ENCODE measurements around the gene ABHD2.

ABHD2 gene

DNA sequence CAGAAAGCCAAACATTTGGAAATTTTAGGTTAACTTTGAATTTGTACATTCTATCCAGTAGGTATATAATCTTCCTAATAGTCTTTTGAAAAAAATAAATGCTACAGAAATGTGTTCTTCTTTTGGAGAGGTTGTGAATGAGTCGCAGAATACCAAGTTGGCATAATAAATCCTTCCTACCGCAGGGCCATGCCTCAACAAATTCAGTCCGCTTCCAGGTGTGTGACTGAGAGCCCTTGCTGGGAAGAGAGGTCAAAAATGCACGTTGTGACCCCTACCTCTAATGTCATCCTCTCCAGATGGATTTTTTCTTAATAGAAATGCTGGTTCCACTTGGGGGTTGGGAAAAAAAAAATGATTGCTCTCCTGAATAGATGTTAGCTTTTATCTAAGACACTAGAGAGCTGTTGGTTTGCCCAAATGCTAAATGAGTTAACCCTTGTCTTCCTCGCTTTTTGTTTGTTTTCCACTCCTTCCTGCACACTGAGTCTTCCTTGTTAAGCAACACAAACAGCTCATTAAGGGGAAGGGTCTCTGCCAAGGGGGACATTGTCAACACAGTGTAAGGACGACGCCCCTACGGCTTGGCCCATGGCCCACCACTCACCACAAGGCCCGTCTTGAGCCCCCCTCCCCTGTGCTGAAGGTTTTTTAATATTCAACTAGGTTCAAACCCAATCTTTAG is 99.2 kb downstream of the ABHD2 start:
- DNase-seq (ENCODE audit: low read depth in 2 of 2, low spot score in 1 of 2), result no peak

GRCh38 chr15:89187986-89188514 is 99.8 kb downstream of the ABHD2 start:
- no peak for DNase-seq (ENCODE audit: low read depth in 2 of 2, low spot score in 1 of 2)

GRCh38 chr15:89192136-89192535 is 103.9 kb downstream of the ABHD2 start:
- DNase-seq (ENCODE audit: low read depth in 2 of 2, low spot score in 1 of 2), result no peak

GRCh38 chr15:89192766-89193165 is 104.5 kb downstream of the ABHD2 start:
- DNase-seq (ENCODE audit: low read depth in 2 of 2, low spot score in 1 of 2), result no peak

DNA sequence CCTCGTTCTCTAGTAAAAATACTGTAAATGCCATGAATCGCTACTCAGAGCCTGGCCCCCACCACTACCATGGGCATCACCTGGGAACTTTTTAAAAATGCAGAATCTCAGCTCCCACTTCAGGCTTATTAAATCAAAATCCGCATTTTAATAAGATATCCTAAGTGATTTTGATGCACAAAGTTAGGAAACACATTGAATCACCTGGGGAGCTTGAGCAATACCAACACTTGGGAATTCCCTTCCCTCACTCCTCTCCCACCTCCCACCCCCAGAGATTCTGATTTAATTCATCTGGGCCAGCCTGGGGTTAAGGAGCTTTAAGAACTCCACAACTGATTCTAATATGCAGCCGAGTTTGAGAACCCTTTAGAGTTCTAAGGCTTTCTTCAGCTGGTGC is 106.4 kb downstream of the ABHD2 start:
- no peak for DNase-seq (ENCODE audit: low read depth in 2 of 2, low spot score in 1 of 2)

GRCh38 chr15:89195836-89196235 is 107.6 kb downstream of the ABHD2 start:
- no peak for DNase-seq (ENCODE audit: low read depth in 2 of 2, low spot score in 1 of 2)

DNA sequence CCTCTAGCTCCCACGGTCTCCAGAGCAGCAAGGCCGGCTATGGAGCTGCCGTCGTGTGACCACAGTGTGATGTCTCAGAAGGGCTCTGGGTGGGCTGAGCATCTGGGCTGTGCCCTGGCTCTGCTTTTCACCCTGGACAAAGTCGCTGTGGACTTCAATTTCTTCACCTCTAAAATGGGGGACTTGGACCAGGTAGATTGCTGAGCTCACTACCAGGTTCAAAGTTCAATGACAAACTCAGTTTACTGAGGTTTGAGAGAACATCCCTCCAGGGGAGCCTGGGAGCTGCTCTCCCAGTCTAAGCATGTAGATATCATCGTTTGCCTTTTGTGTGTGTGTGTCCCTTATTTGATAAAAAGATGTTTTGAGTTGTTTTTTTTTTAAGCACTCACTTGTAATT is 108.0 kb downstream of the ABHD2 start:
- no peak for DNase-seq (ENCODE audit: low read depth in 2 of 2, low spot score in 1 of 2)

DNA sequence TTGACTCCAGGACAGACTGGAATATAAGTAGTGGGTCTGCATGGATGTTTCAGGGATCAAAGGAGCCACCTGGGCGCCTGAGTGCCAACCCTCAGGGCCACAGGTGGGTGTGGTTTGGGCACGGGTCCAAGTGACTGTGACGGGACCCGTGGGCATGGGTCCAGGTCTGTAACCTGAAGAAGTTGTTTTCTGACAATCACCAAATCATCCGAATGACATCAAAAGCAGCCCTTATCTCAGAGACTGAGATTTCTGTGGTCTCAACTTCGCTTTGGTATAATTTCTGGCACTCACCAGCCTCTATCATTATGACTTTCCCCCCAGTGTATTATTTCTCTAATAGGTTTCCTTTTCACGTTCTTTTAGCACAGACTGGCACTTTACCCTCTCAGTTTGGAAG is 108.7 kb downstream of the ABHD2 start:
- DNase-seq (ENCODE audit: low read depth in 2 of 2, low spot score in 1 of 2), result no peak

DNA sequence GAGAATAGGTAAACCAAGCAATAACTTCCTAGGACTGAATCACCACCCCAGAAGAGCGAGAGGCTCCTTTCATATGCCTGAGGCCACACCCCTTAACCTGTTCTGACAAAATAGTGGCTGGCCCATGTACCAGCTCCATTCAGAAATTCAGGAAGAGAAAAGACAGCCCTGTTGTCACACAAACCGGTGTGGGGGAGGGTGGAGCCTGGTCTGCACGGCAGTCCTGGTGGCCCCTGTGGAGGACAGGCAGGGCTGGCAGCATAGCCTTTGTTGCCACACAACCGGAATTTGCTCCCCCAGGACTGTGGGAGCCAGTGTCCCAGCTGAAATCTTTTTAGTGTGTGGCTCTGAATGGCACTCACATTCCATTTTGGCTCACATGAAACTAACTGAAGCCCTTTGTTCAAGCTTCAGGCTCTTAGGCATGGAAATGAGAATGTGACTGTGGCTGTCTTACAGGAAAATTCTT is 109.3 kb downstream of the ABHD2 start:
- no peak for DNase-seq (ENCODE audit: low read depth in 2 of 2, low spot score in 1 of 2)

DNA sequence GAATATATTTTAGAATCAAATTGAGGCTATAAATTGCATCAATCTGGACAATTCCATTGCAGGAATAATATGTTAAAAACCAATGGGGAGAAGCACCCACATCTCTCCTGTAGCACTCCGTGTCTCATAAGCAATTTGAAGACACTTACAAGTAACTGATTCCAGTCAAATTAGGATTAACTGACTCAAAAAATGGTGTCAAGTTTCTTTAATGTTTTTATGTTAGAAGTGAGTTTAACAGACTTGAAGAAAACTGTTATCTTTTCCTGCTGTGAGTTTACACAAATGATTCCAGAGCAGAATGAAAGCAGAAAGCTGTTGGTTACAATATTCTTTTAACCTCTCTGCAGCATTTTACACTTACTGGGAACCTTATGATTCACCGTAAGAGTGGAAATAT is 109.9 kb downstream of the ABHD2 start:
- no peak for DNase-seq (ENCODE audit: low read depth in 2 of 2, low spot score in 1 of 2)

DNA sequence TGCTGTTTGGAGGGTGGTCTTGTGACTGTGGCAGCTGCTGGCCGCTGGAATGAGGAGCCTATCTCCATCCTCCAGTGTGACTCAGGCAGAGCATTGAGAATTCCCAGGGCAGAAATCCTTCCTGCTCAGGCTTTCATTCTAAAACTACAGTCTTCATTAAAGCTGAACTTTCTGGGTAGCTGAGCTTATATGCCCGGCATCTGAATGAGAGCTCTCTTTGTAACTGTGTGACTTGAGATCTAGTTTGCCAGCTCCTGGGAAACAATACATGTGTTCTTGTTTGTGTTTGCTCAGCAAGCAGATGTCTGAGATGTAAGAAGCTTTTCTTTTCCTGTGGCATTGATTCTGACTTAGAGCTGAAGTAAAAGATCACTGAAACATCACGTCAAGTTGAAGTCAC is 110.7 kb downstream of the ABHD2 start:
- DNase-seq (ENCODE audit: low read depth in 2 of 2, low spot score in 1 of 2), result no peak

- DNase-seq (ENCODE audit: low read depth in 2 of 2, low spot score in 1 of 2), result no peak
Observed at GRCh38 chr15:89199746-89200145, 111.5 kb downstream of the ABHD2 start.

DNA sequence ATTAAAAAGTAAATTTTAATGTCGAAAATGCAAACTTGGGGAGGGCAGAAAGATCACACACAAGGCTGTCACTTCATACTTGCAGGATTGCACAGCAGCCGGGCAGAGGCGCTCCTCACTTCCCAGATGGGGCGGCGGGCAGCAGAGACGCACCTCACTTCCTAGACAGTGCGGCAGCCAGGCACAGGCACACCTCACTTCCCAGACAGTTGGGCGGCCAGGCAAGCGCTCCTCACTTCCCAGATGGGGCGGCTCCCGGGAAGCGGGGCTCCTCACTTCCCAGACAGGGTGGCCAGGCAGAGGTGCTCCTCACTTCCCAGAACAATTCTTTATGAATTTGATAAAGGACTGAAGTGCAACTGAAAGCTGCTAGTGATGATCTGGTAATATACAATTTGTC is 111.9 kb downstream of the ABHD2 start:
- DNase-seq (ENCODE audit: low read depth in 2 of 2, low spot score in 1 of 2), result no peak

DNA sequence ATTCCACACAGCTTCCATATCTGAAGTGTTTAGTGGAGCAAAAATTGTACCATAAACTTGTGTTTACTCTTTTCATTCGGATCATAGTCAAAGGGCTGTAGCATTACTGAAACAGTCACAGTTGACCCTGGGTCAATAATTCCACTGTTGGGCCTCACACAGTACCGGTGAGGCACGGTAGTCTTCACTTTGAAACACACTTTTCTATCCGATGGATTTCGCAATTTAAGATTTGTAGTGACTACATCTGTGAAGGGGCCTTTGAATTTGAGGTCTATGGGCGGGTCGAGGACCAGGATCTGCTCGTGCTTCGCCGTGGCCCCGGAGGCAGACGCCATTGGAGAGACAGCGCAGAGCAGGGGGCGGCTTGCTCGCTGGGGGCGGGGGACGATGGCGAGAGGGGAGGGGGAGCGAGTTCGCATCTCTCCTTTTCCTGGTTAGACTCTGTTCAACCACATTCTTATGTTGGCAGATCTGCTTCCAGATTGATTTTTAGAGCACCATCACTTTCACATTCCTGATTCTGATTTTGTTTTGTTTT is 113.3 kb downstream of the ABHD2 start:
- no peak for DNase-seq (ENCODE audit: low read depth in 2 of 2, low spot score in 1 of 2)

DNA sequence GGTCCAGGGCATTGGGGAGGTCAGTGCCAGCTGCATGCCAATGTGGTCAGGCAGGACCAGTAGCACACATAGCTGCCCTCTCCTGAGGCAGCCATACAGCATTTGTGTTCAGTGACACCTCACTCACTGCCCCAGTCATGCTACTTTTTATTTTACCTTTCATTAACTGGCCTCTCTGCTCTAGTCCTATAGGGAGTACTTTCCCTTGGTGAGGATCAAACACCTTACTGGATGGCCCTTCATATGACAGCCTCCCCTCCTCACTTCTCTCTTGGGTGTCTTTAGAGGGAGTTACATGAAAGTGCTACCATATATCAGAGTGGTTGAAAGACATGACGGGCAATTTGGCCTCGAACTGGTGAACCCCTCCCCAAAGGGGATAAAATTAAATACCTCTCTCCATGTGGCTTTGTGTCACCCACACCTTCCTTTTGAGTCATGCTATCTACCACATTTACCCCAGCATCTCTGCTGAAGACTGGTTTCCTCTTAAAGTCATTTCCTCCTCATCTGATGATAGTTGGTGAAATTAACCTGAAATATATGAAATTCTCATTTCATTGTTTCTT is 115.5 kb downstream of the ABHD2 start:
- no peak for DNase-seq (ENCODE audit: low read depth in 2 of 2, low spot score in 1 of 2)

- no peak for DNase-seq (ENCODE audit: low read depth in 2 of 2, low spot score in 1 of 2)
Observed at GRCh38 chr15:89205991-89206585, 117.8 kb downstream of the ABHD2 start.

GRCh38 chr15:89206908-89207331 is 118.7 kb downstream of the ABHD2 start:
- DNase-seq (ENCODE audit: low read depth in 2 of 2, low spot score in 1 of 2), result peak; percentile 40

DNA sequence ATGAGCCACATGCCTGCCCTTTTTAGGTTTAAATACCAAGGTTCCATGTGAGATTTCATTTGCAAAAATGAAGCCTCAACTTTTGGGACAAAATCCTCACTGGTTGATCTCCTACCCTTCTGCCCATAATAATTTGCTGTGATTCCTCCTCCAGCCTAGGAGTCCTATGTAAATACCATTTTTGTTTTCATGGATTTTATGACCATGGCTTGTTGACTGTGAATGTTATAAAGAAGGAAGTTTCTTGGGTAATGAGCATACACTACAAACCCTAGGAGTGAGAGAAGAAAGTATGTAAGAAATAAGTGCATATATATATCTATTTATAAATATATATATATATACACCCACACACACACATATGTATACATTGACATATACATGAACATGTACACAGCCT is 120.0 kb downstream of the ABHD2 start:
- no peak for DNase-seq (ENCODE audit: low read depth in 2 of 2, low spot score in 1 of 2)

DNA sequence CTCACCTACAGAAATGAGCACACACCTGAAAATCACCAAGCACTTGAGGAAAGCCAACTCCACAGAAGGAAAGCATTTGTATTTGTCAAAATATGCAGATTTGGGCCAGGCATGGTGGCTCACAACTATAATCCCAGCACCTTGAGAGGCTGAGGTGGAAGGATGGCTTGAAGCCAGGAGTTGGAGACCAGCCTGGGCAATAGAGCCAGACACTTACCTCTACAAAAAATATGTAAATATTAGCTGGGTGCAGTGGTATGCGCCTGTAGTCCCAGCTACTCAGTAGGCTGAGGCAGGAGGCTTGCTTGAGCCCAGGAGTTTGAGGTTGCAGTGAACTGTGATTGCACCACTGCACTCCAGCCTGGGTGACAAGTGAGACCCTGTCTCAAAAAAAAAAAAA is 120.8 kb downstream of the ABHD2 start:
- DNase-seq (ENCODE audit: low read depth in 2 of 2, low spot score in 1 of 2), result no peak

GRCh38 chr15:89211678-89212170 is 123.5 kb downstream of the ABHD2 start:
- no peak for DNase-seq (ENCODE audit: low read depth in 2 of 2, low spot score in 1 of 2)

- DNase-seq (ENCODE audit: low read depth in 2 of 2, low spot score in 1 of 2), result no peak
Observed at GRCh38 chr15:89215627-89216026, 127.4 kb downstream of the ABHD2 start.

- no peak for DNase-seq (ENCODE audit: low read depth in 2 of 2, low spot score in 1 of 2)
Observed at GRCh38 chr15:89217031-89217430, 128.8 kb downstream of the ABHD2 start.
